ENCODE data around the gene MYCL.
A peak's percentile ranks its signal among the peaks of the same experiment; 100 is the strongest.

MYCL gene

DNA sequence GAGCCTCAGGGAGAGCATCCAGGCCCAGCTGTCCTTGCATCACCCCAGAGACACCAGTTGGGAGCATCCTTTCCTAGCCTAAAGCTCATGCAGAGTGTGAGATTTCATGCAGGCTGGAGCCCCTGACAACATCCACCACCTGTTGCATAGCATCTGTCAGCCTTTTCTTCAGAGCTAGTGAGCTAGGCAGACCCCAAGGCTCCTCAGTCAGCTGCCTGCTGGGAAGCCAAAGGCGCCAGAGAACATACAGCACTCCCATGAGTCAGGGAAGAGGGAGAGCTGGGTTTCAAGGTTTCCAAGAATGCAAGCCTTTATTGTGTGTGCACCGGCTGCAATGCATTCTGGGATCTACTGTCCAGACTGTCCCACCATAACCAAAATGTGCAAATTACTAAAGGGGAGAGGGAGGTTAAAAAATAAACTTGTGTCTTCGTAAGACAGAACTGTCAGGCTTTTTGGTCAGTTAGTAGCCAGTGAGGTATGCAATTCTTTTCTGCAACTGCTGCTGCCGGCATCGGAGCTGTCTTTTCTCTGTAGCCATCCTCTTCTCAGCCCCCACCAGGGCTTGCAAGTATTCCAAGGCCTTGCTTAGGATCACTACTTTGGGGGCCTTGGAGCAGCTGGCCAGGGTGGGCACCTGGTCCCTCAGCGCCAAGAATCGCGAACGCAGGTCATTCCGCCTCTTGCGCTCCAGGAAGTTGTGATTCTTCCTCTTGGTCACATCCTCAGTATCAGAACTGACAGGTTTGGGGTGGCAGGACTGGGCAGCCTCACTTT, 4.6 kb downstream of the MYCL start:
- H3K27me3 ChIP-seq (ENCODE audit: control insufficient read depth in 1 of 2, insufficient read depth in 2 of 2, low read length in 2 of 2), result peaks cover 11 to 30% of the 10 kb centered on the region in 2 donors
- H3K4me1 ChIP-seq (ENCODE audit: insufficient read depth, low read length), result peaks cover 4% of the 10 kb centered on the region
- H3K9ac ChIP-seq (ENCODE audit: low read length), result no peak overlapping the region
- no peaks in the 10 kb centered on the region for H3K36me3 ChIP-seq (ENCODE audit: insufficient read depth, low read length)
- H3K4me3 ChIP-seq (ENCODE audit: low read depth in 1 of 2, low read length in 2 of 2), result no peak overlapping the region
- no peak overlapping the region for H3K27ac ChIP-seq (ENCODE audit: low read depth, low read length)
- no peaks in the 10 kb centered on the region for H3K9me3 ChIP-seq (ENCODE audit: low read length)

DNA sequence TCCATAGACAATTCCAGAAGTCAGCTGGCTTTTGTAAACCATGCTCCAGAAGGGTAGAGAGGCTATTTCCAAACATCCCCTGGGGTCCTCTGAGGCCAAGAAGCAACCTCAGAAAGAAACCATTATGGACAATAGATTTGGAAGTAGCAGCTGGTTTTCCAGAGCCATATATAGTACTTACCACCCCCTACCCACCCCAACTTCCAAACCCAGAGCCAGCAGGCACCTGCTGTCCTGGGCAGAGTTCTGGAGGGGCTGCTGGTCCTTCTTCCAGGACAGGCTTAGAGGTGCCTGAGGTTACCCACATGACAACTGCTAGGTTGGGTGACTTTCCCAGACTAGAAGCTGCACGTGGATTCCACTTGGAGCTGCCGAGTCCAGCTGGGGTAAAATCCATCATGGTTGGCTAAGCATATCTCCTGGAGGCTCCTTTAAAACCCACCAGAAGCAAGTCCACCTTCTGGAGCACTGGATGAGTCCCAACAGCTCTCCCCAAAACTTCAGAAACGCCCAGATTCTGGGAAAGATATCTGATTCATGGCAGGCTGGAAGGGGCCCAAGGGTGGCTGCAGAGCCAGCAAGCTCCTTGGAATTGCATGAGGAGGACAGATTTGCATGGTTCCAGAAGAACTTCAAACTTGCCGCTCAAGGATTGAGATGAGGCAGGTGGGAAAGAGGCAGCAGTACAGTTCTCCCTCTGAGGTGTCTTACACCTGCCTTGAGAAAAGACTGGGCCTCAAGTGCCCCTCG, 5.8 kb downstream of the MYCL start:
- Histone ChIP-seq H3K9ac (ENCODE audit: low read length) (no peak overlapping the region), H3K4me3 (ENCODE audit: low read depth in 1 of 2, low read length in 2 of 2) (no peak overlapping the region), H3K36me3 (ENCODE audit: insufficient read depth, low read length) (no peaks in the 10 kb centered on the region), H3K27me3 (ENCODE audit: control insufficient read depth in 1 of 2, insufficient read depth in 2 of 2, low read length in 2 of 2) (peaks cover 11 to 21% of the 10 kb centered on the region in 2 donors), H3K27ac (ENCODE audit: low read depth, low read length) (no peak overlapping the region), H3K9me3 (ENCODE audit: low read length) (no peaks in the 10 kb centered on the region), H3K4me1 (ENCODE audit: insufficient read depth, low read length) (peaks cover 4% of the 10 kb centered on the region)

DNA sequence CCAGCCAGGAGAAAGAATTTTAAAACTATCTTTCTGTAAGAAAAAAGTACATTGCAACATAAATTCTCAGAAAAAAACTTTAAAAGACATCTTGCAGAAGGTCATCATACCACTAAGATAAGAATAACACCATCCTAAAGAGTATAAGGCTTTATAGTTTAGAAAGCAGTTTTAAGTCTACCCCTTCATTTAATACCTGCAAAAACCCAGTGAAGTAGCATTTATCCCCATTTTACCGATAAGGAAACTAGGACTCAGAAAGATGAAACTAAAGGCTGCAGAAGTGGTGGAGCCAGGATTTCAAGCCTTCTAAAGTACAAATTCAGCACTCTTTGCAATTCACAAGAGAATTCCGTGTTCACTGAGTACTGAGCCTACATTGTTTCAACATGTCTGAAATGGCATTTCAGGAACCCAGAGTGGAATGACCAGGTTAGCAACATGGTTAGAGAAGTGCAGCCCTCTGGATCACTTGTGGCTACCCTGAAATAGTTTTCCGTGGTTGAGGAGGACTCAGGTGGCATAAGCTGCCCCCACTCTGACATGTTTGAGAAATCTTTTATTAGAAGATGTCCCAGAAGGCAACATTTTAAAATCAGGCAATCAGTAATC, 6.7 kb downstream of the MYCL start:
- Histone ChIP-seq H3K9ac (ENCODE audit: low read length) (no peak overlapping the region), H3K36me3 (ENCODE audit: insufficient read depth, low read length) (no peaks in the 10 kb centered on the region), H3K27me3 (ENCODE audit: control insufficient read depth in 1 of 2, insufficient read depth in 2 of 2, low read length in 2 of 2) (peaks cover 3 to 12% of the 10 kb centered on the region in 2 donors), H3K4me1 (ENCODE audit: insufficient read depth, low read length) (no peaks in the 10 kb centered on the region), H3K4me3 (ENCODE audit: low read depth in 1 of 2, low read length in 2 of 2) (no peak overlapping the region), H3K27ac (ENCODE audit: low read depth, low read length) (no peak overlapping the region), H3K9me3 (ENCODE audit: low read length) (no peaks in the 10 kb centered on the region)

DNA sequence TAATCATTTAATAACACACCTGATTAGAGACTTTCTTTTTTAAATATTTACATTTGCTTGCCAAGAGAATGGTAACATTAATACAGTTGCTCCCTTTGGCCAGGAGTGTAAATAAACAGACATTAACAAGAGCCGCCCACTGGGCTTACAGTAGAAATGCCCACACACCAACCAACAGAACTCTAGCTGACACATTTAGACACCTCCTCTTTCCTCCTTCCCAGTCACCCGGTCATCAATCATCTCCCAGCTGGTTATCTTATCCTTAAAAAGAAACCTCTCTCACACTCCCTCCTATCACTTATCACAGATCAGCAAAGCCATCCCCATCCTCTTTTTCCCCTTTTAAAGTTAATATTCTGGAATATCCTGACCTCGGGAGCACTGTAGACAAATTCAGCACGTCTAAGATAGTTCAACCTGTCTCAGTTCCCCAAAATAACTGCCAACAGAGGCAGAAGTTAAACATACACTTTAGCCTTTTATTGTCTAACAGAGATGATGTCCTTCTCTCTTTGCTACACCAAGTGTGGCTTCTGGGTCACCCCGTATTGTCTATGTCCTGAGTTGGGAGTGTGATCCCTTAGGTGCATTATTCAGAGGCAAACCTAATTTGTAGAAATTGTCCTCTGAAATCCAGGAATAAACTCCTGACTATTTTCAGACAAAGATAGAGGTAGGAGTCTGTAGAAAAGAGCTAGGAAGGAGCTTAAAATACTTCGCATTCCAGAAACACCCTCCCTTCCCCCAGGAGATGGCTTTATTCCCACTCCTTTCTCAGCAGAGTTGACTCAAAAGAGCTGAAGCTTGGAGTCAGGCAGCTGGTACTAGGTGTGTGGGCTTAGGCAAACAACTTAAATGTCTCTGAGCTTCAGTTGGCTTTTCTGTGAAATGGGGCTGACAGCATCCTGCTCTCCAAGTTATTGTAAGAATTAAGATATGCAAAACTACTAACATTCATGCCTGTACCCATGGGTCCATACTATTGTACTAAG, 8.8 kb downstream of the MYCL start:
- no peaks in the 10 kb centered on the region for H3K4me1 ChIP-seq (ENCODE audit: insufficient read depth, low read length)
- H3K9ac ChIP-seq (ENCODE audit: low read length), result no peak overlapping the region
- no peak overlapping the region for H3K27ac ChIP-seq (ENCODE audit: low read depth, low read length)
- H3K36me3 ChIP-seq (ENCODE audit: insufficient read depth, low read length), result no peaks in the 10 kb centered on the region
- no peaks in the 10 kb centered on the region for H3K27me3 ChIP-seq (ENCODE audit: control insufficient read depth in 1 of 2, insufficient read depth in 2 of 2, low read length in 2 of 2)
- no peaks in the 10 kb centered on the region for H3K9me3 ChIP-seq (ENCODE audit: low read length)
- no peak overlapping the region for H3K4me3 ChIP-seq (ENCODE audit: low read depth in 1 of 2, low read length in 2 of 2)

DNA sequence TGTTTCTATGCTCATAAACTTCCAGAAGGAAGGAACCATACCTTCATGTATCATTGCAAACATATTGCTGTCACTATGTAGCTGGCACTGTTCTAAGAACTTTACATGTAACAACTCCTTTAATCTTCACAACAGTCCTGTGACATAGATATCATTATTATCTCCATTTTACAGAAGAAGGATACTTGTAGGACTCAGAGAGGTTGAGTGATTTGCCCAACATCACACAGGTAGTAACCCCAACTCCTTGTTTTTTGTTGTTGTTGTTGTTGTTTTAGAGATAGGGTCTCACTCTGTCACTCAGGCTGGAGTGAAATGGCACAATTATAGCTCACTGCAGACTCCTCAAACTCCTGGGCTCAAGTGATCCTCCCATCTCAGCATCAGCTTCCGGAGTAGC, 10.8 kb downstream of the MYCL start:
- Histone ChIP-seq H3K4me3 (ENCODE audit: low read depth in 1 of 2, low read length in 2 of 2) (no peak overlapping the region), H3K27me3 (ENCODE audit: control insufficient read depth in 1 of 2, insufficient read depth in 2 of 2, low read length in 2 of 2) (no peaks in the 10 kb centered on the region), H3K9ac (ENCODE audit: low read length) (no peak overlapping the region), H3K4me1 (ENCODE audit: insufficient read depth, low read length) (no peaks in the 10 kb centered on the region), H3K9me3 (ENCODE audit: low read length) (no peaks in the 10 kb centered on the region), H3K36me3 (ENCODE audit: insufficient read depth, low read length) (no peaks in the 10 kb centered on the region), H3K27ac (ENCODE audit: low read depth, low read length) (no peak overlapping the region)

DNA sequence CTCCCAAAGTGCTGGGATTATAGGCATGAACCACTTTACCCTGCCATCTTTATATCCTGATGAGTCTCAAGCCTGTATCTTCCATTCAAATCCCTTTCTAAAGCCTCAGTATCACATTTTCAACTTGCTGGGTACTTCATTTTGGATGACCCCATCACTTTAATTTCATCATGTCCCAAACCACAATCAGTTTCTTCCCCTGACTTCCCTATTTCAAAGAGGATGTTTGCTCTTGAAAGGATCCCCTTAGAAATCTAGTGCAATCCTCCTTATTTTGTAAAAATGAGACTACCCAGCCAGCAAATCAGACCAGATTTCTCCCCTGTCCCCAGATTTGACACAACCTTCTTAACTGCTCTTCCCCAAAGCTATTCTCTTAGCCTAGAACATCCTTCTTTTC, 11.4 kb downstream of the MYCL start:
- H3K9me3 ChIP-seq (ENCODE audit: low read length), result no peaks in the 10 kb centered on the region
- H3K4me3 ChIP-seq (ENCODE audit: low read depth in 1 of 2, low read length in 2 of 2), result no peak overlapping the region
- H3K27ac ChIP-seq (ENCODE audit: low read depth, low read length), result no peak overlapping the region
- no peak overlapping the region for H3K9ac ChIP-seq (ENCODE audit: low read length)
- H3K27me3 ChIP-seq (ENCODE audit: control insufficient read depth in 1 of 2, insufficient read depth in 2 of 2, low read length in 2 of 2), result no peaks in the 10 kb centered on the region
- no peaks in the 10 kb centered on the region for H3K36me3 ChIP-seq (ENCODE audit: insufficient read depth, low read length)
- no peaks in the 10 kb centered on the region for H3K4me1 ChIP-seq (ENCODE audit: insufficient read depth, low read length)

DNA sequence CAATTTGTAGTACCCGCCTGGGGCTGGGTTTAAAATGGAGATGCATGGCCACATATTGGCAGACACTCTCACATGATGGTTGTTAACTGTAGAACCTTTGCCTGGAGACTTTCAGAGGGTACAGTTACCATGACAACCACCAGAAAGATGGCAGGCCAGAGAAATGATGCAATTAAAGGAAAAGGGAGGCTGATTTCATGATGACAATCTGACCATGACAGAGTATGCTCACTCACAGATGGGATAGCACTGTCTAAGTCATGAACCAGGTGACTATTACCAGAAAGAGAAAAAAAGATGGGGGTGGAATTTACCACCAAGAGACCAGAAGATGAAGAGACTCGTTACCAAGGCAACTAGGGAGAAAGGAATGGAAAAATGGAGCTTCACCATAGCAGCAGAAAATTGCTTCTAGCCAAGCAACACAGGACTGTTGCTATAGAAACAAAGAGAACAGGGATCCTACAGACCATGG, 14.9 kb downstream of the MYCL start:
- no peak overlapping the region for H3K9ac ChIP-seq (ENCODE audit: low read length)
- H3K4me1 ChIP-seq (ENCODE audit: insufficient read depth, low read length), result peaks cover 10% of the 10 kb centered on the region
- no peaks in the 10 kb centered on the region for H3K27me3 ChIP-seq (ENCODE audit: control insufficient read depth in 1 of 2, insufficient read depth in 2 of 2, low read length in 2 of 2)
- no peaks in the 10 kb centered on the region for H3K36me3 ChIP-seq (ENCODE audit: insufficient read depth, low read length)
- no peaks in the 10 kb centered on the region for H3K9me3 ChIP-seq (ENCODE audit: low read length)
- H3K4me3 ChIP-seq (ENCODE audit: low read depth in 1 of 2, low read length in 2 of 2), result no peak overlapping the region
- H3K27ac ChIP-seq (ENCODE audit: low read depth, low read length), result no peak overlapping the region

DNA sequence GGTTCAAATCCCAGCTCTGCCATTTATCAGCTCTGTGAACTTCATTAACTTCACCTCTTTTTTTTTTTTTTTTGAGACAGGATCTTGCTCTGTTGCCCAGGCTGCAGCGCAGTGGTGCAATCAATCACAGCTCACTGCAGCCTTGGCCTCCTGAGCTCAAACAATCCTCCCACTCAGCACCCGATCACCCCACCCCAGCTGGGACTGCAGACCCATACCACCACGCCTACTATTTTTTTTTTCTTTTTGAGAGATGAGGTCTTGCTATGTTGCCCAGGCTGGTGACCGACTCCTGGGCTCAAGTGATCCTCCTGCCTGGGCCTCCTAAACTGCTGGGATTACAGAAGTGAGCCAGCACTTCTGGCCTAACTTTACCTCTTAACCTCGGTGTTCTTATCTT, 16.2 kb downstream of the MYCL start:
- Histone ChIP-seq H3K9me3 (ENCODE audit: low read length) (no peaks in the 10 kb centered on the region), H3K27me3 (ENCODE audit: control insufficient read depth in 1 of 2, insufficient read depth in 2 of 2, low read length in 2 of 2) (no peaks in the 10 kb centered on the region), H3K36me3 (ENCODE audit: insufficient read depth, low read length) (no peaks in the 10 kb centered on the region), H3K4me1 (ENCODE audit: insufficient read depth, low read length) (peaks cover 17% of the 10 kb centered on the region), H3K4me3 (ENCODE audit: low read depth in 1 of 2, low read length in 2 of 2) (no peak overlapping the region), H3K27ac (ENCODE audit: low read depth, low read length) (no peak overlapping the region), H3K9ac (ENCODE audit: low read length) (no peak overlapping the region)

DNA sequence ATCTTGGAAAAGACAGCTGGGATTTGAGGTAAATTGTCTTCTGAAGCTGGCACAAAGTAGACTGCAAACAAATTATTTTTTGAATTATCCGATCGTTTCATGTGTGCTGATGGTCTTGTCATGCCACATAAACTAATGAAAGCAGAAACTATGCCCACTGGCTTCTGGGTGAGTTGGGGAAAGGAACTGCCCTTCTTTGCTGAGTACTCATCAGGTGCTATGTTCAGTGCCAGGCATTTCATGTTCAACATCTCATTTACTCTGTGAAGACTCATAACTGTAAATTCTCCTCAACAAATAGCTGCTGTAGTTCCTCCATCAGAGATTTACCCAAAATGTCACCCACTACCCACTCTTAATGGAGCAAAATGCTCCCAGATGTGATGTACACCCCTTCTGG, 19.6 kb downstream of the MYCL start:
- H3K27me3 ChIP-seq (ENCODE audit: control insufficient read depth in 1 of 2, insufficient read depth in 2 of 2, low read length in 2 of 2), result no peaks in the 10 kb centered on the region
- no peaks in the 10 kb centered on the region for H3K9me3 ChIP-seq (ENCODE audit: low read length)
- H3K4me3 ChIP-seq (ENCODE audit: low read depth in 1 of 2, low read length in 2 of 2), result peak overlapping the region; percentile 96 to 99
- peaks cover 29% of the 10 kb centered on the region for H3K4me1 ChIP-seq (ENCODE audit: insufficient read depth, low read length)
- H3K27ac ChIP-seq (ENCODE audit: low read depth, low read length), result no peak overlapping the region
- H3K36me3 ChIP-seq (ENCODE audit: insufficient read depth, low read length), result no peaks in the 10 kb centered on the region
- peak overlapping the region; percentile 29 for H3K9ac ChIP-seq (ENCODE audit: low read length)

DNA sequence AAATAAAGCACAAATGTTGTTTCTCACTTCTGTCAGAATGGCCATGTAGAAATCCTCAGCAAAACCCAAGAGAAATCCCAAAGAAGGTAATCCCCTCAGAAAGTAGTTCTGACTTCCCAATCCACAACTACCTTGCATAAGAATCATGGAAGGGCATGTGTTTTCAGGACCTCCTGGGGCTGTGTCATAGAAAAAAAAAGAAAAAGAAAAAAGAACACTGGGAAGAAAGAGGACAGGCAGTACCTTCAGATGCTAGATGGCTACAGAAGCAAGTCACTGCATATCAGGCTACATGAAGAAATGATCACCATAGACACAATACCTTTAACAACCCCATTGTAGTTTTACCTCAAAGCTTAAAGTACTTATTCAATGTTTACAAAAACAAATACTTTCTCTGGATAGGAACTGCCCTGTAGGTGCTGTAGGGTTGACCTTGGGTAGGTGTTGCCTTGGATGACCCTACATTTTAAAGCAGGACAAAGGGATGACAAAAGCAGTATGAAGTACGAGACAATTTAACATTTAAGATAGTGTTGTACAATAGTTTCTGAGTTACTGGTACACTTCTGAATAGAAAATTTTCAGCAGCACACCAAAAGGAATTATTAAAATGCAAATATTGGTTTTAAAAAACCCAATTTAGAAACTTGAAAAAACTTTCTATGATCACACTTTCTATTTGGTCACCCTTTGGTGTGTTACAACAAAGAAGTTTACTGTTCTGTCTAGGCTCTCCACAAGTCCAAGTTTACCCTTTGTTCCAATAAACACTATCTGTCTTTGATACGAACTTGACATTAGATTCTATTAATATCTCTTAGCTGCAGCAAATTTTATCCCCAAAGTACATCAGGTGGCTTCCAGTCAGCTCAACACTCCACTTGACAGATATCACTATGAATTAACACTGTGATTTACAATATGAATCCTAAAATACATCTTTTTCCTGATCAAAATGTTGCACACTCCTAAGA, 23.4 kb downstream of the MYCL start:
- H3K27ac ChIP-seq (ENCODE audit: low read depth, low read length), result no peak overlapping the region
- H3K4me1 ChIP-seq (ENCODE audit: insufficient read depth, low read length), result peaks cover 29% of the 10 kb centered on the region
- no peaks in the 10 kb centered on the region for H3K27me3 ChIP-seq (ENCODE audit: control insufficient read depth in 1 of 2, insufficient read depth in 2 of 2, low read length in 2 of 2)
- no peaks in the 10 kb centered on the region for H3K9me3 ChIP-seq (ENCODE audit: low read length)
- no peak overlapping the region for H3K9ac ChIP-seq (ENCODE audit: low read length)
- H3K36me3 ChIP-seq (ENCODE audit: insufficient read depth, low read length), result no peaks in the 10 kb centered on the region
- no peak overlapping the region for H3K4me3 ChIP-seq (ENCODE audit: low read depth in 1 of 2, low read length in 2 of 2)

Measured in muscle layer of colon (tissue), 2 donors.